CD4-positive, alpha-beta memory T cell (primary cell): ENCODE results near the gene BDH1. TPM values are rescaled to one million over a fixed set of nuclear protein-coding genes. Genes with fewer than 3 reads are reported as not detected.
A peak's percentile ranks its signal among the peaks of the same experiment; 100 is the strongest.

ENCODE experiments used
- CTCF ChIA-PET: fragments of 350-600 bp; sonication (Branson Sonifier 250); formaldehyde crosslinking; loops from one replicate; lab custom pipeline; 2021; ENCODE audit warnings: inconsistent platforms; ENCODE audit not compliant: partially characterized antibody; lab: Charles Lee
- POLR2A ChIA-PET: fragments of 350-600 bp; sonication (Branson Sonifier 250); formaldehyde crosslinking; loops from one replicate; lab custom pipeline; 2021; ENCODE audit not compliant: partially characterized antibody; lab: Charles Lee
- DNase-seq, 5 donors: peaks; one replicate each; pipeline versions ENCODE4 v3.0.0 to v3.0.0-alpha.2; 2020 to 2022; ENCODE audit warnings: mixed read lengths in 1 of 5
- H3K27ac ChIP-seq: one replicate; pipeline ENCODE4 v1.7.0; 2013; ENCODE audit warnings: low read depth, low read length
- H3K27me3 ChIP-seq: 2 replicates; pipeline ENCODE4 v1.7.0; 2013; ENCODE audit warnings: mild to moderate bottlenecking, low read length, moderate library complexity; ENCODE audit not compliant: insufficient read depth
- H3K36me3 ChIP-seq: 2 replicates; pipeline ENCODE4 v1.7.0; 2013; ENCODE audit warnings: mild to moderate bottlenecking, low read length, moderate library complexity; ENCODE audit not compliant: insufficient read depth
- H3K4me1 ChIP-seq: 2 replicates; pipeline ENCODE4 v1.7.0; 2013; ENCODE audit warnings: mild to moderate bottlenecking, low read length, moderate library complexity; ENCODE audit not compliant: insufficient read depth
- H3K4me3 ChIP-seq, 2 donors: one replicate each; pipeline ENCODE4 v1.7.0; 2013; ENCODE audit warnings: low read length in 2 of 2, mild to moderate bottlenecking in 1 of 2
- H3K9me3 ChIP-seq, 2 donors: one replicate each; pipeline ENCODE4 v1.7.0; 2013; ENCODE audit warnings: low read length in 2 of 2, control low read depth in 1 of 2; ENCODE audit not compliant: control insufficient read depth in 1 of 2
- H3K27ac Mint-ChIP-seq, 7 donors: one replicate each; pipeline ENCODE4 v1.8.0; 2020 to 2021; ENCODE audit warnings: mixed read lengths in 7 of 7, mild to moderate bottlenecking in 6 of 7, inconsistent platforms in 3 of 7, moderate library complexity in 3 of 7
- H3K27me3 Mint-ChIP-seq, 2 donors: one replicate each; pipeline ENCODE4 v1.8.0; 2020 to 2021; ENCODE audit warnings: mixed read lengths in 2 of 2
- H3K36me3 Mint-ChIP-seq, 2 donors: one replicate each; pipeline ENCODE4 v1.8.0; 2020 to 2021; ENCODE audit warnings: mixed read lengths in 2 of 2, inconsistent platforms in 1 of 2, mild to moderate bottlenecking in 1 of 2
- H3K4me1 Mint-ChIP-seq, 4 donors: one replicate each; pipeline ENCODE4 v1.8.0; 2020 to 2021; ENCODE audit warnings: mixed read lengths in 4 of 4, mild to moderate bottlenecking in 1 of 4
- H3K4me3 Mint-ChIP-seq, 8 donors: one replicate each; pipeline ENCODE4 v1.8.0; 2020 to 2021; ENCODE audit warnings: mixed read lengths in 8 of 8, mild to moderate bottlenecking in 7 of 8, moderate library complexity in 6 of 8, inconsistent platforms in 3 of 8
- H3K9me3 Mint-ChIP-seq, 8 donors: one replicate each; pipeline ENCODE4 v1.8.0; 2020 to 2021; ENCODE audit warnings: mixed read lengths in 8 of 8, mild to moderate bottlenecking in 5 of 8, inconsistent platforms in 3 of 8, moderate library complexity in 1 of 8
- intact Hi-C: fragments of 100-400 bp; cut with micrococcal nuclease; formaldehyde crosslinking; loops from one replicate; pipeline ENCODE4 v1.15.1; 2023
- polyA plus RNA-seq, 2 donors: library from polyadenylated mRNA; unstranded; fragments of 300-500 nt; fragmentation: Illumina TruSeq; gene quantifications; one replicate each; pipeline ENCODE4 v1.2.3, GENCODE V29; 2021
- total RNA-seq, 2 experiments: library from RNA; stranded (reverse); gene quantifications; one replicate each; pipeline ENCODE4 v1.2.3, GENCODE V29; 2021

The BDH1 gene
- total and polyA plus RNA-seq, 4 experiments from 2014 or later = 22.3 to 61.1 (median 43.1) TPM

DNA sequence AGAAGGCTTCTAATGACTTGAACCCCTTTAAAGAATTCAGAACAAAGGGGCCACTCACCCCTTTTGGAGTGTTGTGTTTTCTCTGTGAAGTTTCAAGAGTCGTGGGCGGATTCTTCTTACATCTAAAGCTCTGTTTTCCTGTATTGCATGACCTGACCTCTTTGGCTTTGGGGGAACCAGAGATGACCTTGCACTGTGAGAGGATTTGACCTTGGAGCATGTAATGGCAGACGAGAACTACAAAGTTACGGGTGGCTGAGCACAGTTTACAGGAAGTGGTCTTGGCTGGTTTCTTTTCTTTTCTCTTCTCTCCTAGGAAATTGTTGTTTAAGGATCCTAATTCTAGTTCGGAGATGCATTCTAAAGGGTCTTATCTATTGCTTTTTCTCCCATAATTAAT is 6.2 kb upstream of the BDH1 start:
- intact Hi-C loops = no loop called here
- Mint-ChIP-seq H3K27ac (no peak overlapping the region), H3K36me3 (peaks cover 2 to 7% of the 10 kb centered on the region in 2 donors), H3K4me1 (no peaks in the 10 kb centered on the region), H3K27me3 (peaks cover 13 to 15% of the 10 kb centered on the region in 2 donors), H3K4me3 (no peak overlapping the region), H3K9me3 (peaks cover 0 to 20% (median 14%) of the 10 kb centered on the region in 8 donors)
- H3K9me3 ChIP-seq = no peaks in the 10 kb centered on the region
- no peak overlapping the region for H3K4me3 ChIP-seq
- no peak overlapping the region for H3K27ac ChIP-seq
- no peaks in the 10 kb centered on the region for H3K27me3 ChIP-seq
- H3K4me1 ChIP-seq = no peaks in the 10 kb centered on the region
- DNase-seq = no peak
- POLR2A ChIA-PET = no interaction called here
- no peaks in the 10 kb centered on the region for H3K36me3 ChIP-seq
- CTCF ChIA-PET = no interaction called here

DNA sequence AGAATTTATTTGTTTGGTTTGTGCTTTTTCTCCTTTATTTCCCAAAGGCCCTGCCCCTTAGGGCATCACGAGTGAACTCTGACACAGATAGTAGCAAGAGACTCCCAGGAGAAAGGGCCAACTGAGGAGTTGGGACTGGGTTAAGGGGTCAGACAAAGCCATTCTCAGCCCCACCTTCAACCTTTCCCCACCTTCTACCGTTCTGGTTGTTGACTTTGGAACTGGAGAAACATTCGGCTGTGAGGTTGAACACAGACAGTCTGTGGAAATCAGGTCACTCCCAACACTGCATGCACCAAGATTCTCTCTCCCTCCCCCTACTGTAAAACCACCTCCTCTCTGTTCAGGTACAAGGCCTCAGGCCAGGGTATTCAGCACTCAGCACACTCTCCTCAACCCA is 3.9 kb upstream of the BDH1 start:
- no peaks in the 10 kb centered on the region for H3K9me3 ChIP-seq
- peaks cover 5% of the 10 kb centered on the region for H3K4me1 ChIP-seq
- ChIA-PET CTCF (no interaction called here), POLR2A (no interaction called here)
- no peak for DNase-seq
- Mint-ChIP-seq H3K9me3 (peaks cover 0 to 15% (median 10%) of the 10 kb centered on the region in 8 donors), H3K27me3 (peaks cover 13 to 15% of the 10 kb centered on the region in 2 donors), H3K4me3 (no peak overlapping the region), H3K27ac (no peak overlapping the region), H3K36me3 (peaks cover 2 to 7% of the 10 kb centered on the region in 2 donors), H3K4me1 (peaks cover 0 to under 1% (median 0%) of the 10 kb centered on the region in 4 donors)
- no peaks in the 10 kb centered on the region for H3K27me3 ChIP-seq
- no peak overlapping the region for H3K27ac ChIP-seq
- no peak overlapping the region for H3K4me3 ChIP-seq
- no peaks in the 10 kb centered on the region for H3K36me3 ChIP-seq
- intact Hi-C loops = loop anchor here (10.0 kb wide), 1 partner anchor 395 kb away; the partner anchor contains the start of gene RPL35A

GRCh38 chr3:197554562-197555280 is 1.0 kb downstream of the BDH1 start:
- CTCF ChIA-PET = interaction anchor here (1.0 kb wide), 1 partner anchor 1854 kb away, joined by 3 read pairs; no protein-coding TSS in a partner anchor
- peak; percentile 82 to 89 (median 87) for DNase-seq
- Mint-ChIP-seq H3K4me3 (peak overlapping the region; percentile 90 to 95 (median 93)), H3K9me3 (no peaks in the 10 kb centered on the region), H3K36me3 (peaks cover 2 to 12% of the 10 kb centered on the region in 2 donors), H3K4me1 (peaks cover 9 to 19% (median 15%) of the 10 kb centered on the region in 4 donors), H3K27ac (peak overlapping the region; percentile 71 to 95 (median 88)), H3K27me3 (peaks cover 4 to 6% of the 10 kb centered on the region in 2 donors)
- Histone ChIP-seq H3K9me3 (no peaks in the 10 kb centered on the region), H3K4me3 (peak overlapping the region; percentile 71 to 84), H3K27me3 (no peaks in the 10 kb centered on the region), H3K4me1 (peaks cover 14% of the 10 kb centered on the region), H3K36me3 (no peaks in the 10 kb centered on the region), H3K27ac (peak overlapping the region; percentile 74)
- intact Hi-C loops = loop anchor here (1.0 to 10.0 kb wide), 4 partner anchors 182 to 400 kb away; partner anchors contain the start of genes DLG1, RPL35A and RUBCN
- POLR2A ChIA-PET = interaction anchor here (0.8 to 1.0 kb wide), 3 partner anchors 11 to 158 kb away, joined by 3 to 5 read pairs (median 4); no protein-coding TSS in a partner anchor

- peak overlapping the region; percentile 63 to 71 for H3K4me3 ChIP-seq
- H3K9me3 ChIP-seq = no peaks in the 10 kb centered on the region
- no peaks in the 10 kb centered on the region for H3K36me3 ChIP-seq
- intact Hi-C loops = loop anchor here (1.0 to 10.0 kb wide), 3 partner anchors 183 to 401 kb away; partner anchors contain the start of genes DLG1, RPL35A and RUBCN
- peaks cover 2 to 12% of the 10 kb centered on the region in 2 donors for H3K36me3 Mint-ChIP-seq
- peak overlapping the region; percentile 90 to 95 (median 93) for H3K4me3 Mint-ChIP-seq
- ChIA-PET POLR2A (interaction anchor here (0.8 kb wide), 1 partner anchor 28 kb away, joined by 4 read pairs; no protein-coding TSS in a partner anchor), CTCF (interaction anchor here (1.0 to 1.2 kb wide), 2 partner anchors 32 to 1853 kb away, joined by 3 to 5 read pairs; no protein-coding TSS in a partner anchor)
- no peaks in the 10 kb centered on the region for H3K9me3 Mint-ChIP-seq
- DNase-seq = peak in 1 of 5 donors; percentile 2
- peak overlapping the region; percentile 74 for H3K27ac ChIP-seq
- H3K27me3 Mint-ChIP-seq = peaks cover 0 to 6% of the 10 kb centered on the region in 2 donors
- peaks cover 9 to 19% (median 15%) of the 10 kb centered on the region in 4 donors for H3K4me1 Mint-ChIP-seq
- no peaks in the 10 kb centered on the region for H3K27me3 ChIP-seq
- peaks cover 14% of the 10 kb centered on the region for H3K4me1 ChIP-seq
- H3K27ac Mint-ChIP-seq = peak overlapping the region; percentile 49 to 95 (median 73)
Observed at GRCh38 chr3:197554196-197554561, 1.6 kb downstream of the BDH1 start.

GRCh38 chr3:197552198-197552597 is 3.6 kb downstream of the BDH1 start:
- no peak for DNase-seq
- intact Hi-C loops = loop anchor here (10.0 kb wide), 1 partner anchor 403 kb away; the partner anchor contains the start of gene RPL35A
- Histone ChIP-seq H3K36me3 (no peaks in the 10 kb centered on the region), H3K4me1 (peaks cover 14% of the 10 kb centered on the region), H3K4me3 (no peak overlapping the region), H3K27ac (no peak overlapping the region), H3K9me3 (no peaks in the 10 kb centered on the region), H3K27me3 (no peaks in the 10 kb centered on the region)
- Mint-ChIP-seq H3K4me1 (peaks cover 11 to 19% (median 15%) of the 10 kb centered on the region in 4 donors), H3K36me3 (peaks cover 5 to 12% of the 10 kb centered on the region in 2 donors), H3K4me3 (peak overlapping the region in 1 of 8 donors; percentile 13), H3K27me3 (peaks cover 0 to 2% of the 10 kb centered on the region in 2 donors), H3K27ac (peak overlapping the region in 2 of 7 donors; percentile 13 to 17), H3K9me3 (no peaks in the 10 kb centered on the region)
- POLR2A ChIA-PET = no interaction called here
- CTCF ChIA-PET = no interaction called here

GRCh38 chr3:197550489-197550888 is 5.3 kb downstream of the BDH1 start:
- ChIA-PET POLR2A (no interaction called here), CTCF (interaction anchor here (1.0 kb wide), 1 partner anchor 34 kb away, joined by 3 read pairs; no protein-coding TSS in a partner anchor)
- Mint-ChIP-seq H3K9me3 (no peaks in the 10 kb centered on the region), H3K27me3 (no peaks in the 10 kb centered on the region), H3K27ac (no peak overlapping the region), H3K4me1 (peaks cover 11 to 19% (median 15%) of the 10 kb centered on the region in 4 donors), H3K4me3 (no peak overlapping the region), H3K36me3 (peaks cover 9 to 12% of the 10 kb centered on the region in 2 donors)
- DNase-seq = no peak
- Histone ChIP-seq H3K27ac (no peak overlapping the region), H3K9me3 (no peaks in the 10 kb centered on the region), H3K4me3 (no peak overlapping the region), H3K4me1 (peaks cover 9% of the 10 kb centered on the region), H3K36me3 (peaks cover under 1% of the 10 kb centered on the region), H3K27me3 (no peaks in the 10 kb centered on the region)
- intact Hi-C loops = loop anchor here (10.0 kb wide), 1 partner anchor 404 kb away; the partner anchor contains the start of gene RPL35A
